DMS 273 (cell line): Measurements from ENCODE around the gene TTLL7.

Experiments
- DNase-seq: peaks from one replicate; lab custom pipeline; 2025; ENCODE audit not compliant: unreplicated experiment; lab: John Stamatoyannopoulos, UW

The TTLL7 gene

DNA sequence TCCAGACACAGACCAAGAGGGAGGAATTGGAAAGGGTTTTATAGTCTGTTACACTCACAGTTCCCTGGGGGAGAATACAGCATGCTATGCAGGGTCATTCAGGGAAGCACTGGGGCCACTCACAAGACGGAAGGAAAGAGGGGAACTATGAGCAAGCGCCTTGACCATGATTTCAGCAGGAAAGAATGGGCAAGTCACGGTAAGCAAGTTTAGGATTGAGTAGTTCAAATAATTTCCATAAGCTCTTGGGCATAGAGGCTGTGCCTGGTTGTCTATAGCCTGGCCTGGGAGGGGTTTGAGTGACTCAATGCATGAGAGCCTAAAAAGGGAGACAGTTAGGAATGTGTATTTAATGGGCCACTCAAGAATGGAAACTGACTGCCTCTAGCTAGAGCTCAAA, 176.7 kb downstream of the TTLL7 start:
- no peak for DNase-seq

DNA sequence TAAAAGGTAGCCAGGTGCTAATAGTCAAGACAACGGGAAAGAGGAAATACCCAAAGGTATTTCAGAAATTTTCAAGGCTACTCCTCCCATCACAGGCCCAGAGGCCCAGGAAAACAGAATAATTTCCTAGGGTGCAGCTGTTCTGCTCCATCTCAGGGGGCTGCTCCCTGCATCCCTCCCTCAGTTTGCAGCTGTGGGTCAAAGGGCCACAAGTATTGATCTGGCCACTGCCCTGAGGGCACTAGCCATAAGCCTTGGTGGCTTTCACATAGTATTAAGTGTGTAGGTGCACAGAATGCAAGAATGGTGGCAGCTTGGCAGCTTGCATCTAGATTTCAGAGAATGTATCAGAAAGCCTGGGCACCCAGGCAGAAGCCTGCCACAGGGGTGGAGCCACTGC, 179.5 kb downstream of the TTLL7 start:
- DNase-seq = no peak

DNA sequence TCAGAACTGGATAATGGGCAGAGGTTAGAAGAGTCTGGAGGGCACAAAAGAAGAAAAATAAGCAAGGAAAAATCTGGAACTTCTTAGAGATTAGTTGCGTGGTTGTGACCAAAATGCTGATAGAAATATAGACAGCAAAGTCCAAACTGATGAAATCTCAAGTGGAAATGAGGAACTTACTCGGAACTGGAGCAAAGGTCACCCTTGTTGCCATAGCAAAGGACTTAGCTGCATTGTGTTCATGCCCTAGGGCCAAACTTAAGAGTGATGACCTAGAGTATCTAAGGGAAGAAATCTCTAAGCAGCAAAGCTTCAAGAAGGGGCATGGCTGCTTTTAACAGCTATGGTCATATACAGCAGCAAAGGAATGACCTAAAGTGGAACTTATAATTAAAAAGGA, 180.0 kb downstream of the TTLL7 start:
- DNase-seq = peak; percentile 5

DNA sequence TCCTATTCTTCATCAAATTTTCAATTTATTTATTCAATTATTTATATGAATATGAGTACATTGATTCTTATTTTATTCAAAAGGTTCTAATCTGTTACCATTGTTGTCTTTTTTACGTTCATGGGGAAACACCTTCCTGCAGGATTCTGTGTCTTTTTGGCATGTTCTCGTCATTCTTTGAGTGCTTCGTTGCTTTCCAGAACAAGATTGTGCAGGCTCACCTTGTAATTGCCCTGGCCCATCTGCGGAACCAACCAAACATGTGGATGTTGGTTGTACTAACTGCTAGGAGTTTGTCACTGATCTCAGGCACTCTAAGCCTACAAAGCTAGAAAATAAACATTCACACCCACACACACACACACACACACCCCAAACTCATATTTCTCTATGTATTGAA, 182.1 kb downstream of the TTLL7 start:
- no peak for DNase-seq

DNA sequence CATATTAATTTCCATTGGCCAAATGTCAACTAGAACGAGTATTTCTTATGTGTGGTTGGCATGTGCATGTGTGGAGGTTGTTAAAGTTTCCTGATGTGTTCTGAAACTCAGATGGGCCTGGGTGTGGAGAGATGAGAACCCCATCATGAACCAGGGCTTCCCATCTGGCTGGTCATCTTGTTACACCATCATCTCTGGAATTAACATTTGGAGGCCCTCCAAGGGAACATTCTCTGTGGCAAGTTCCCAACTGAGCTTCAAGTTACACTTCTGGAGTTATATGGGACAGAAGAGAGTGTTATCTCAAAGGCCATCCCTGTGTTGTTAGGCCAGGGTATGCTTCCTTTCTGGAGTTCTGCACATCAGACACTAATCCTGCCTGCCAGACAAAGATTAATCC, 183.6 kb downstream of the TTLL7 start:
- peak; percentile 95 for DNase-seq
